KMS-11 (cell line): ENCODE measurements around the gene WDR77.

Experiments used
- H2AFZ ChIP-seq: fragments of 200-600 bp; sonication (generic); 2 replicates; pipeline ENCODE4 v1.6.1; 2016; ENCODE audit warnings: antibody characterized with exemption, mixed run types, low read depth
- H3K27ac ChIP-seq: fragments of 200-600 bp; sonication (generic); 2 replicates; pipeline ENCODE4 v1.6.1; 2016; ENCODE audit warnings: mild to moderate bottlenecking, mixed run types
- H3K27me3 ChIP-seq: fragments of 200-600 bp; sonication (generic); 2 replicates; pipeline ENCODE4 v1.6.1; 2017; ENCODE audit warnings: mild to moderate bottlenecking, low read depth, mixed run types, moderate library complexity; ENCODE audit not compliant: insufficient read depth
- H3K36me3 ChIP-seq: fragments of 200-600 bp; sonication (generic); 2 replicates; pipeline ENCODE4 v1.6.1; 2017; ENCODE audit warnings: mild to moderate bottlenecking, mixed run types; ENCODE audit not compliant: insufficient read depth
- H3K4me1 ChIP-seq: fragments of 200-600 bp; sonication (generic); 2 replicates; pipeline ENCODE4 v1.6.1; 2016; ENCODE audit warnings: mild to moderate bottlenecking, low read depth, mixed run types; ENCODE audit not compliant: poor library complexity, severe bottlenecking
- H3K4me2 ChIP-seq: fragments of 200-600 bp; sonication (generic); 2 replicates; pipeline ENCODE4 v1.7.0; 2016; ENCODE audit warnings: mild to moderate bottlenecking, mixed run types
- H3K4me3 ChIP-seq: fragments of 200-600 bp; sonication (generic); IDR thresholded peaks from 2 replicates; pipeline ENCODE4 v1.6.1; 2017; ENCODE audit warnings: low read depth, low read length, mixed read lengths; ENCODE audit not compliant: insufficient read depth
- H3K79me2 ChIP-seq: fragments of 200-600 bp; sonication (generic); 2 replicates; pipeline ENCODE4 v1.6.1; 2016; ENCODE audit warnings: low read depth, mixed run types; ENCODE audit not compliant: insufficient read depth
- H3K9ac ChIP-seq: fragments of 200-600 bp; sonication (generic); 2 replicates; pipeline ENCODE4 v1.6.1; 2016; ENCODE audit warnings: mild to moderate bottlenecking, mixed run types
- H4K20me1 ChIP-seq: fragments of 200-600 bp; sonication (generic); 2 replicates; pipeline ENCODE4 v1.6.1; 2016; ENCODE audit warnings: mild to moderate bottlenecking, mixed run types; ENCODE audit not compliant: insufficient read depth
- CTCF ChIP-seq: fragments of 200-600 bp; sonication (generic); conservative IDR thresholded peaks from 2 replicates; pipeline ENCODE4 v1.6.1; 2017; ENCODE audit warnings: low read depth, mild to moderate bottlenecking, antibody characterized with exemption, low read length, moderate library complexity, mixed read lengths

Gene WDR77

GRCh38 chr1:111402083-111402482 lies 47.0 kb downstream of the WDR77 start:
- Histone ChIP-seq H3K36me3 (no peaks in the 10 kb centered on the region), H3K79me2 (no peaks in the 10 kb centered on the region), H3K4me1 (peaks cover 21% of the 10 kb centered on the region), H3K4me2 (no peak overlapping the region), H2AFZ (no peak overlapping the region), H4K20me1 (no peaks in the 10 kb centered on the region), H3K27me3 (no peaks in the 10 kb centered on the region), H3K4me3 (no peak overlapping the region), H3K27ac (no peak overlapping the region), H3K9ac (no peak overlapping the region)
- no peak for TF ChIP-seq CTCF

GRCh38 chr1:111399792-111400610 lies 49.1 kb downstream of the WDR77 start:
- no peak overlapping the region for H3K9ac ChIP-seq
- H3K27me3 ChIP-seq, result no peaks in the 10 kb centered on the region
- no peaks in the 10 kb centered on the region for H3K79me2 ChIP-seq
- H3K36me3 ChIP-seq, result no peaks in the 10 kb centered on the region
- peaks cover 1% of the 10 kb centered on the region for H3K4me1 ChIP-seq
- TF ChIP-seq CTCF, result peak; percentile 49; the same call in 1 of the 2 replicates
- H3K4me2 ChIP-seq, result no peak overlapping the region
- H2AFZ ChIP-seq, result peak overlapping the region; percentile 30; the same call in 1 of the 2 replicates
- no peak overlapping the region for H3K4me3 ChIP-seq
- no peaks in the 10 kb centered on the region for H4K20me1 ChIP-seq
- no peak overlapping the region for H3K27ac ChIP-seq

GRCh38 chr1:111392460-111392945 lies 56.6 kb downstream of the WDR77 start:
- Histone ChIP-seq H3K79me2 (no peaks in the 10 kb centered on the region), H2AFZ (no peak overlapping the region), H3K4me2 (no peak overlapping the region), H3K36me3 (no peaks in the 10 kb centered on the region), H3K9ac (no peak overlapping the region), H4K20me1 (no peaks in the 10 kb centered on the region), H3K27ac (no peak overlapping the region), H3K4me3 (no peak overlapping the region), H3K4me1 (no peaks in the 10 kb centered on the region), H3K27me3 (no peaks in the 10 kb centered on the region)
- TF ChIP-seq CTCF, result no peak

GRCh38 chr1:111392042-111392441 lies 57.0 kb downstream of the WDR77 start:
- TF ChIP-seq CTCF, result no peak
- H3K4me3 ChIP-seq, result no peak overlapping the region
- no peak overlapping the region for H2AFZ ChIP-seq
- no peaks in the 10 kb centered on the region for H3K27me3 ChIP-seq
- H3K36me3 ChIP-seq, result no peaks in the 10 kb centered on the region
- no peak overlapping the region for H3K9ac ChIP-seq
- no peak overlapping the region for H3K4me2 ChIP-seq
- H3K27ac ChIP-seq, result no peak overlapping the region
- no peaks in the 10 kb centered on the region for H3K79me2 ChIP-seq
- no peaks in the 10 kb centered on the region for H3K4me1 ChIP-seq
- no peaks in the 10 kb centered on the region for H4K20me1 ChIP-seq
